Mucosa of stomach (tissue), 1 donor: ENCODE measurements around the gene TNFRSF21.
A peak's percentile ranks its signal among the peaks of the same experiment; 100 is the strongest.
"Not testable (repeated sequence)": the region's sequence is repeated elsewhere in the genome, so short reads cannot be mapped to it uniquely, and the experiment has no call there.

Source experiments
- H3K27me3 ChIP-seq: one replicate; pipeline ENCODE4 v1.7.0; 2013; ENCODE audit warnings: mild to moderate bottlenecking, low read length; ENCODE audit not compliant: control insufficient read depth, insufficient read depth
- H3K36me3 ChIP-seq: one replicate; pipeline ENCODE4 v1.7.0; 2013; ENCODE audit warnings: low read length; ENCODE audit not compliant: control insufficient read depth, insufficient read depth
- H3K4me1 ChIP-seq: one replicate; pipeline ENCODE4 v1.7.0; 2013; ENCODE audit warnings: mild to moderate bottlenecking, low read length; ENCODE audit not compliant: control insufficient read depth, insufficient read depth
- H3K4me3 ChIP-seq: one replicate; pipeline ENCODE4 v1.7.0; 2013; ENCODE audit warnings: low read length
- H3K9ac ChIP-seq: one replicate; pipeline ENCODE4 v1.7.0; 2013; ENCODE audit warnings: mild to moderate bottlenecking, low read length, moderate library complexity
- H3K9me3 ChIP-seq: one replicate; pipeline ENCODE4 v1.7.0; 2013; ENCODE audit warnings: mild to moderate bottlenecking, low read length, moderate library complexity; ENCODE audit not compliant: control insufficient read depth
- donor health status: Pancreatic carcinoma.

Gene TNFRSF21

DNA sequence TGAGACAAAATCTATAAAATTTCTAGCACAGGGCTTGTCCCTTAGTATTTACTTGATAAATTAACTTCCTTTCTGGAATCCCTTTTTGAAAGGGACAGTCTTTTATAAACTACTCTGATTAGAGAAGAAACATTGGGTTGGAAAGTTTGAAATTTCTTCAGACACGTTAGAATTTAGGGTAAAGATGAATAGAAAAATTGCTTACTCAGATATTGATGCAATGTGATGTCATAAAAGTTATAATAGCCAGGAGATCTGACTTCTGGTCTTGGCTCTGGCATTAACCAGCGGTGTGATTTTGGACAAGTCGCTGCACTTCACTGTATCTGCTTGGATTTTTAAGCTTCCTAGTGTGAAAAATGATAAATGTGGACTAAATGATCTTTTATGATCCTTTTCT is 9.7 kb upstream of the TNFRSF21 start:
- Histone ChIP-seq H3K9me3 (no peaks in the 10 kb centered on the region), H3K4me1 (no peaks in the 10 kb centered on the region), H3K36me3 (no peaks in the 10 kb centered on the region), H3K27me3 (no peaks in the 10 kb centered on the region), H3K9ac (no peak overlapping the region), H3K4me3 (no peak overlapping the region)

DNA sequence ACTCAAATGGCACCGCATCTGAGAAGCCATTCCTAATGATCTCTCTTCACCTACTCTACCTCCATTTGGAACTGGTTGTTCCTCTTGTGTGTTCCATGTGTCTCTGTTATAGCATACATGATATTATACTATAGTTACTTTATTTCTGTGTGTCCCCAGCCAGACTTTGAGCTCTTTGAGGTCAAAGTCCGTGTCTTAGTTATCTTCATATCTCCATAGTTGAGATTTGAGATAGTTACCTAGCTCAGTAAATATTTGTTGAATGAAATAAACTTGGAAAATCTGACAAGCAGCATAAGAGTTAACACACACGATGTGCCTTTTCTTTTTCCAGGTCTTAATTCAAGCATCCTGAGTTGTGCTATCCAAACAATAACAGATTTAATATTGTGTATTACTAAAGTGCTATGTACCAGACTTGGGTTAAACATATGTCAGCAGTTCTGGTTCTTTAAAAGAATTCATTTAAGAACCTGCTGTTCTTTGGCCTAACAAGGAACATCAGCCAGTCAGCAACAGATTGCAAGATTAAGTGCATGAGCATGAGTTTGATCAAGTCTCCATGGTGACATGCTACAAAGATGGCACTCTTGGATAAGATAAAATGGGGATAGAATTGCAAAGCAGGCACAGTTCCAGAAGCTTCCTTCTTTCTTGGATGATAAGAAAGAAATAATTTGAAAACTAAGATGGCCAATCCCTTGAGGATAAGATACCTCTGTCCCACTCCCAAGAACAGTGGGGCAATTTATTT is 8.7 kb upstream of the TNFRSF21 start:
- Histone ChIP-seq H3K36me3 (no peaks in the 10 kb centered on the region), H3K4me3 (no peak overlapping the region), H3K9me3 (no peaks in the 10 kb centered on the region), H3K9ac (no peak overlapping the region), H3K27me3 (no peaks in the 10 kb centered on the region), H3K4me1 (no peaks in the 10 kb centered on the region)

DNA sequence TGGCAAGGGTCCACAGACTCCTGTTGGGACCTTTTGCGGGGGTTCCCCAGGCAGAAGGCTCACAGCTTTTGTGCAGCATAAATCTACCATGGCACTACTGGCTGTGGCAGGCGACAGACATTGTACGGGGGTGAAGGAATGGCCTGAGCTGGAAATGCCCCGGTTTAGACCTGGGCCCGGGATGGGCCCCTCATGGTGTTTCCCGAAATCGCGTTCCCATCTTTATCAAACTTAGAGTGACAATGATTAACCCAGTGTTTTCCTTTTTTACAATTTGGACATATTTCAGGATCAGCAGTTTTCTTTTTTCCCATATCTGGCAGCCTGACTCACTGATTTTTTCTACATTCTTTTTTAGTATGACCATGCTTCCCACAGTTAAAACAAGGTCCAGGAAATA is 5.5 kb upstream of the TNFRSF21 start:
- peak overlapping the region; percentile 24 for H3K9ac ChIP-seq

DNA sequence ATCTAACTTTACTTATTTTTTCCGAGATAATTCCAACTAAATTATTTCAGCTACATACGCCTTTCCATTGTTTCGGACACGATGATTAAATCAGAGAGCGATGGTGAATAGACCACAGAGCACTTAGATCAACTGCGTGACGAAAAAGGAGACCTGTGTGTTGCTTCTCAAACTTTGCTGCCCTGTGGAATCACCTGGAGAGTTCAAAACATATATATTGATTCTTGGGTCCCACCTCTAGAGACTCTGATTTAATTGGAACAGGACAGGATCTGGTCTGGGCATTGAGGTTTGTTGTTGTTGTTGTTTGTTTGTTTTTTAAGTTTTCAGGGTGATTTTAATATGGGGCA is 401 bp upstream of the TNFRSF21 start:
- H3K9ac ChIP-seq: no peak overlapping the region

More for the DNA sequence above, 5.5 kb upstream of the TNFRSF21 start:
- not testable (repeated sequence) for H3K4me3 ChIP-seq, H3K27me3 ChIP-seq, H3K36me3 ChIP-seq, H3K4me1 ChIP-seq, H3K9me3 ChIP-seq

DNA sequence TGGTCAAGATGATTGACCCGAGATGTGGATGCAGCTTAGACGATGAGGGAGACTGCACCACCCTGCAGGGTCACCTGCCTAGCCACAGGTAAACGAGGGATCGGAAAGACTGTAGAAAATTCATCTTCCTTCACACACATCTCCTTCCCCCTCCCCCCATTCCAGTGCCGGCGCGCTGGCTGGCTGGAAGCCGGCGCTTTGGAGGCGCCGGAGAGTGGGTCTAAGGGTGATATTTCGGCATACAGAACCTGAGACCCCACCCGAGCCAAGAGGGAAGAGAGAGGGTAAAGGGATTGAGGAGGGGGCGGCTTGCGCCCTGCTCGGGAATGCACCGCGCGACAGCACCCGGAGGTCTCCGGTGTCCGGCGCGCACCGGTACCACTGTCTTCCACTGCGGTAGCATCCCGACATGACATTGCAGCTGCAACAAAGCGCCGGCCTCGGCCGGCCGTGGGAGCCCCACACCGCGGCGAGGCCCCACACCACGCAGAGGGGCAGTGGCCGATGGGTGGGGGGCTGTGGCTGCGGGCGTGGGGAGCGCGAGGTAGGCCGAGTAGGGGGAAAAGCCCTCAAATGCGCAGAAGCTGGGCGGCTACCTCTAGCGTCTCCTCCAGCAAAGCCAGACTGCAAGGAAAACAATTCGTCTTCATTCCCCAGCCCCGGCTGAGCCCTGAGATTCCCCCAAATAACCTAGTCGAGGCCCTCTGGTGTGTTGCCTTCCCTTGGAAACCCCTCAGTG is 984 bp downstream of the TNFRSF21 start:
- peaks cover 31% of the 10 kb centered on the region for H3K4me1 ChIP-seq
- H3K4me3 ChIP-seq: peak overlapping the region; percentile 72
- no peaks in the 10 kb centered on the region for H3K27me3 ChIP-seq
- H3K9ac ChIP-seq: peak overlapping the region; percentile 95
- no peaks in the 10 kb centered on the region for H3K36me3 ChIP-seq
- H3K9me3 ChIP-seq: no peaks in the 10 kb centered on the region

More for the DNA sequence above, 401 bp upstream of the TNFRSF21 start:
- H3K27me3 ChIP-seq: no peaks in the 10 kb centered on the region
- no peaks in the 10 kb centered on the region for H3K9me3 ChIP-seq
- H3K4me1 ChIP-seq: peaks cover 19% of the 10 kb centered on the region
- H3K36me3 ChIP-seq: no peaks in the 10 kb centered on the region
- no peak overlapping the region for H3K4me3 ChIP-seq

DNA sequence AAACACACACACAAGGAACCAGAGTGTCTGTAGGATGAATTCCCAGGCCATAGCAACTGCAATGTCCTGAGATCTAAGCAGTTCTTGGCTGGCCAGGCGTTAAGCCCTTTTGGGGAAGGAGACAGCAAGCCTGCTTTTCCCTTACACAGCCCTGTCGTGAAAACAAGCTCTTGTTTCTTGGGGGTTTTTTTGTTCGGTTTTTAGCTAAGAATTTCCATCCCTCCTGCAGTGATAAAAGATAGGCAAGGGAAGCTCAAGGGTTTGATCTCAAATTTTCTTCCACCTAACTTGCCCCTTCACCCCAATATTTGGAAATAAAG is 1.5 kb downstream of the TNFRSF21 start:
- H3K4me1 ChIP-seq: peaks cover 36% of the 10 kb centered on the region
- H3K9me3 ChIP-seq: no peaks in the 10 kb centered on the region
- H3K27me3 ChIP-seq: no peaks in the 10 kb centered on the region
- H3K4me3 ChIP-seq: peak overlapping the region; percentile 72
- no peaks in the 10 kb centered on the region for H3K36me3 ChIP-seq
- H3K9ac ChIP-seq: peak overlapping the region; percentile 95

DNA sequence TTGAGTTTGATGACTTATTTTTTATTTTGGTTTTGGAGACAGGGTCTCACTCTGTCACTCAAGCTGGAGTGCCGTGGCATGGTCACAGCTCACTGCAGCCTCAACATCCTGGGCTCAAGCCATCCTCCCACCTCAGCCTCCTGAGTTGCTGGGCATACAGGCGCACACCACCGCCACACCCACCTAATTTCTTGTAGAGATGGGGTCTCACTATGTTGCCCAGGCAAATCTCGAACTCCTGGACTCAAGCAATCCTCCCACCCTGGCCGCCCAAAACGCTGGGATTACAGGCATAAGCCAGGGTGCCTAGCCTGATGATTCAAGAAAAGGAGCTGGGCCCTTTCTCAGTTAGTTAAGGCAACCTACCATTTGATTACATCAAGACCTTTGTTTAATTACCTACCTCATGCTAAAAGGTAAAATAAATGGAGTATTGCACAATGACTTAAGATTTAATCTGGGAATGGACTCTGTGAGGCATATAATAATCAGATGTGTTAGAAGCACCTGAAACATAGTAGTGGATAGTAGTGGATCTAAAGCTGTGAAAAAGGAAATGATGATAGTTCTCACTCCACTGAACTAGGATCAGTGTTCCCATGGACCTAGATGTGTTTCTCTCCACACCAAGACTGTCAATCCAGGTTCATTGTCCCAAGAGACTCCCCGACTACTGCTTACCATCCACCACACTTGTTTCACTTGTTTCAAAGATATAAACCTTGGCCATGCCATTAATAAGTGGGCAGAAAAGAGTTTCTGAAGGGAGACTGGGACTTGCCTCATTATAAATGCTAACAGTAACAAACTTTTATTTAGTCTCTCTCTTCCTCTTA is 2.1 kb downstream of the TNFRSF21 start:
- H3K4me3 ChIP-seq: peak overlapping the region; percentile 72

DNA sequence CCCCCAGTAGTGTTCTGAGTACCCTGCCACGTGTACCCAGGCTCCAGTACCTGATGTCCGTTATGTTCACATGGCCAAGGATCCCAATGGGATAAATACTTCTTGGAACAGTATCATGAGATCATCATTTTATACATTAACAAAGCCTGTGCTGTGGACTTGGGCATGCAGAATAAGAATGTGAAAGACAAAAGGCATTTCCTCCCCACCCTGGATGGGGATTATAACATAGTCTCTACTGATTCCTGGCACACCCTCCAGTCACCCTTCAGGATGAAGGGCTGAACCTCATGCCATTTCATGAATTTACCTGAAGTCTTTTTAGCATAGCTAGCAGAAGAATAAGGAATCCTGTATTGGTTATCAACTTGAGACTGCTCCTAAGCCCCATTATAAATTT is 2.8 kb downstream of the TNFRSF21 start:
- no peaks in the 10 kb centered on the region for H3K27me3 ChIP-seq
- H3K4me3 ChIP-seq: no peak overlapping the region
- H3K9me3 ChIP-seq: no peaks in the 10 kb centered on the region
- H3K9ac ChIP-seq: no peak overlapping the region
- no peaks in the 10 kb centered on the region for H3K36me3 ChIP-seq
- H3K4me1 ChIP-seq: peaks cover 49% of the 10 kb centered on the region

More for the DNA sequence above, 2.1 kb downstream of the TNFRSF21 start:
- no peaks in the 10 kb centered on the region for H3K9me3 ChIP-seq
- no peaks in the 10 kb centered on the region for H3K36me3 ChIP-seq
- H3K9ac ChIP-seq: peak overlapping the region; percentile 95
- no peaks in the 10 kb centered on the region for H3K27me3 ChIP-seq
- H3K4me1 ChIP-seq: peaks cover 42% of the 10 kb centered on the region

DNA sequence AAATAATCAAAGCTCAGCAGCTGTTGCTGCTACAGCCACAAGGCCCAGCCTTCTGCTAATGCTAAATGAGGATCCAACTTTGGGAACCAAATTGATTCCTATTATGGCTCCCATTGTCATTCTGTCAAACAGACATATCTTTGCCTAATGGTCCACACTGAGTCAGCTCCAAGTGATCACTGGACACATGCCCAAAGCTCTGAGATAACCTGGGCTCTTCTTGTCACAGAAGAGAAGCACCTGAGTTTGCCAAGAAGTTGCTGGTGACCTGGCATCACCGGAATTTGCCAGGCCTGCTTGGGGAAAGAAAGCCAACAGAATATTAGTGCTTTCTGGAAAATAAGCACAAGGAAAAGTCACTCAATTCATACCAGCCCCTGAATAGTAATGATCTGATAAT is 5.8 kb downstream of the TNFRSF21 start:
- H3K4me3 ChIP-seq: no peak overlapping the region
- no peaks in the 10 kb centered on the region for H3K9me3 ChIP-seq
- H3K36me3 ChIP-seq: no peaks in the 10 kb centered on the region
- H3K4me1 ChIP-seq: peaks cover 50% of the 10 kb centered on the region
- H3K27me3 ChIP-seq: no peaks in the 10 kb centered on the region
- H3K9ac ChIP-seq: no peak overlapping the region

DNA sequence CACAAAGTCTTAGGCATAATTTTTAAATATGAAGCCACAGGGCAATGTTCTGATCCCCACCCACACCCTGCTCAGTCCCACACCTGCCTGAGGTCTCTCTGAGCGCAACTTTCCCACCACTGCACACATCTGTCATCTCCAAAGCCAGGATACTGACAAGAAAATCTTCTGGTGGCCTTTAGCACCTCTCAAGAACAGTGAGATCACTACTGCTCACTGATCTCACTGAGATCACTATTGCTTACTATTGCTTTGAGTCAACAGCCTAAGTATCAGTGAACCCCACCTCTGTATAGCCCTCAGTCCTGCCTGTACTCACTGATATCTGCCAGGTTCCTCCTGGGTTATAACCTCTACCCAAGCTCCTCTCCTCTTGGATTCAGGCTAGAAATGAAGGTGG is 6.4 kb downstream of the TNFRSF21 start:
- H3K4me3 ChIP-seq: no peak overlapping the region
- H3K9ac ChIP-seq: no peak overlapping the region
- H3K36me3 ChIP-seq: no peaks in the 10 kb centered on the region
- H3K9me3 ChIP-seq: no peaks in the 10 kb centered on the region
- no peaks in the 10 kb centered on the region for H3K27me3 ChIP-seq
- peaks cover 50% of the 10 kb centered on the region for H3K4me1 ChIP-seq

DNA sequence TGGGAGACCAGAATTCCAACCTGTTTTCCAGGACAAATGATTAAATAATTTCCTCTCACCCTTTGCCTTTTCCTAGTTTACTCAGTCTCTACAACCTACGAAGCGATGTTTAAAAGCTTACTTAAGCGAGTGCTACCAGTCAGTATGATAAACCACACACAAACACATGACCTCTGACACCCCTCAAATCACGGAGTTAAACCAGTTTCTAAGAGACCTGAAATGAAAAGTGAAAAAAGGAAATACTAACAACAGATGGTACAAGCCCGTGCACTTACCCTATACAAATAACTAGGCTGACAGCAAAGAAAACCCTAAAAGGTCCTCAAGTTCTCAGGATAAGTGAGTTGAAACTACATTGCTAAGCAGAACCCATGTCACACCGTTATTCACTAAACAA is 7.7 kb downstream of the TNFRSF21 start:
- Histone ChIP-seq H3K9me3 (no peaks in the 10 kb centered on the region), H3K4me1 (peaks cover 43% of the 10 kb centered on the region), H3K36me3 (no peaks in the 10 kb centered on the region)

DNA sequence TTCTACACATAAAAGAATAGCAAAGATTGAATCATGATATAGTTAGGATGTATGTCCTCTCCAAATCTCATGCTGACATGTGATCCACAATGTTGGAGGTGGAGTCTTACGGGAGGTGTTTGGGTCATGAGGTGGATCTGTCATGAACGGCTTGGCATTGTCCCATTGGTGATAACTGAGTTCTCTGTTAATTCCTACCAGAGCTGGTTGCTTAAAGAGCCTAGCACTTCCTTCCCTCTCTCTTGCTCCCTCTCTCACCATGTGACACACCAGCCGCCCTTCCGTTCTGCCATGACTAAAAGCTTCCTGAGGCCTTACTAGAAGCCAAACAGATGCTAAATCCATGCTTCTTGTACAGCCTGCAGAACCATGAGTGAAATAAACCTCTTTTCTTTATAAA is 8.3 kb downstream of the TNFRSF21 start:
- no peak overlapping the region for H3K9ac ChIP-seq
- no peak overlapping the region for H3K4me3 ChIP-seq
- peaks cover 48% of the 10 kb centered on the region for H3K4me1 ChIP-seq
- H3K36me3 ChIP-seq: no peaks in the 10 kb centered on the region
- no peaks in the 10 kb centered on the region for H3K27me3 ChIP-seq
- no peaks in the 10 kb centered on the region for H3K9me3 ChIP-seq

More for the DNA sequence above, 7.7 kb downstream of the TNFRSF21 start:
- Histone ChIP-seq H3K4me3 (no peak overlapping the region), H3K9ac (no peak overlapping the region), H3K27me3 (no peaks in the 10 kb centered on the region)
